GM10847 (cell line): Measurements from ENCODE around the gene TNFSF15.

ENCODE experiments used
- POLR2A ChIP-seq: IDR thresholded peaks from 2 replicates; pipeline ENCODE4 v1.6.1; 2011; ENCODE audit not compliant: insufficient read length; ENCODE audit errors: extremely low read depth

Gene TNFSF15

GRCh38 chr9:114756920-114757319 lies 48.9 kb downstream of the TNFSF15 start:
- no peak for TF ChIP-seq POLR2A

GRCh38 chr9:114754581-114754980 lies 51.3 kb downstream of the TNFSF15 start:
- TF ChIP-seq POLR2A = no peak

GRCh38 chr9:114746591-114747346 lies 59.1 kb downstream of the TNFSF15 start:
- TF ChIP-seq POLR2A = no peak

GRCh38 chr9:114745879-114746550 lies 59.8 kb downstream of the TNFSF15 start:
- TF ChIP-seq POLR2A = no peak

GRCh38 chr9:114745108-114745848 lies 60.6 kb downstream of the TNFSF15 start:
- no peak for TF ChIP-seq POLR2A

- no peak for TF ChIP-seq POLR2A
Measured at GRCh38 chr9:114743446-114743845, 62.4 kb downstream of the TNFSF15 start.

- no peak for TF ChIP-seq POLR2A
Measured at GRCh38 chr9:114742947-114743346, 62.9 kb downstream of the TNFSF15 start.

GRCh38 chr9:114738581-114739316 lies 67.1 kb downstream of the TNFSF15 start:
- no peak for TF ChIP-seq POLR2A

GRCh38 chr9:114737847-114738246 lies 68.0 kb downstream of the TNFSF15 start:
- TF ChIP-seq POLR2A = no peak

GRCh38 chr9:114737118-114737517 lies 68.7 kb downstream of the TNFSF15 start:
- TF ChIP-seq POLR2A = no peak

- no peak for TF ChIP-seq POLR2A
Measured at GRCh38 chr9:114735704-114736103, 70.1 kb downstream of the TNFSF15 start.
